Fibroblast of skin of back (primary cell): ENCODE results near the gene ZC3H12C.
"Not testable (repeated sequence)": the region's sequence is repeated elsewhere in the genome, so short reads cannot be mapped to it uniquely, and the experiment has no call there.

Experiments
- DNase-seq: peaks from one replicate; pipeline ENCODE4 v3.0.0-alpha.2; 2013

The ZC3H12C gene

GRCh38 chr11:110185121-110185591 lies 92.0 kb downstream of the ZC3H12C start:
- no peak for DNase-seq

GRCh38 chr11:110185599-110185998 lies 92.4 kb downstream of the ZC3H12C start:
- no peak for DNase-seq

GRCh38 chr11:110186456-110186855 lies 93.3 kb downstream of the ZC3H12C start:
- DNase-seq = no peak

DNA sequence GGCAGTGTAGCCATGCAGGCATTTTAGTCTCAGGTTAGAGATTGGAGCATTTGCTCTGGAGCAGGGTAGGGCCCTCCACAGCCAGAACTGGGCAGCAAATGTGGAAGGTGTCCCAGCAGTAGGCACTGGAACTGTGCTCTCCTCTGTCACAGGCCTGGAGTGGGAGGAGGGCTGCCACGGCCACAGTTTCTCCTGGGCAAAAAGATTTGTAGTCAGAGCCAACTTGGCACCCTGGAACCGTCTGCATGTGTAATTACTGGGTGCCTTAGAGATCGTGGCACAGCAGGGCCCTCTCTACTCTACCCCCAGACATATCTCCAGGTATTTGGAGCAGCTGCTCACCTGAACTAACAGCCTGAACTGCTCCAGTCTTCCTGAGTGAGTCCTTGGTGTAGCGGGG lies 93.7 kb downstream of the ZC3H12C start:
- DNase-seq = no peak

DNA sequence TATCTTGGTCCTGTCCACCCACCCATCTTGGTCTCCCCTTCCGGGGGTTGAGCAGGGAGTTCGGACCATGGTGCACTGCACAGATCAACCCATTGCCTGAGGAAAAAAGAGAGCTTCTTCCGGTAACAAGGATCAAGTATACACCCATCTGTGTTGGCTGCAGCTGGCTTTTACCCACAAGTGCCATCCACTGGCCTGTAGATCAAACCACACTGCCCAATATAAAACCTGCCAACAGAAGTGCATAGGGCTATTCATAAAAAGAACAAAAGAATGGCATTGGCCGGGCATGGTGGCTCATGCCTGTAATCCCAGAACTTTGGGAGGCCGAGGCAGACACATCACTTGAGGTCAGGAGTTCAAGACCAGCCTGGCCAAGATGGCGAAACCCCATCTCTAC lies 94.5 kb downstream of the ZC3H12C start:
- DNase-seq = no peak

- no peak for DNase-seq
These were observed 97.7 kb downstream of the ZC3H12C start for GRCh38 chr11:110190885-110191284.

GRCh38 chr11:110192604-110193282 lies 99.6 kb downstream of the ZC3H12C start:
- not testable (repeated sequence) for DNase-seq

GRCh38 chr11:110194211-110194766 lies 101.1 kb downstream of the ZC3H12C start:
- DNase-seq = peak; percentile 52

- DNase-seq = peak; percentile 69
These were observed 103.1 kb downstream of the ZC3H12C start for GRCh38 chr11:110196241-110196754.

- no peak for DNase-seq
These were observed 103.8 kb downstream of the ZC3H12C start for GRCh38 chr11:110196884-110197420.

- no peak for DNase-seq
These were observed 105.0 kb downstream of the ZC3H12C start for GRCh38 chr11:110198031-110198729.

DNA sequence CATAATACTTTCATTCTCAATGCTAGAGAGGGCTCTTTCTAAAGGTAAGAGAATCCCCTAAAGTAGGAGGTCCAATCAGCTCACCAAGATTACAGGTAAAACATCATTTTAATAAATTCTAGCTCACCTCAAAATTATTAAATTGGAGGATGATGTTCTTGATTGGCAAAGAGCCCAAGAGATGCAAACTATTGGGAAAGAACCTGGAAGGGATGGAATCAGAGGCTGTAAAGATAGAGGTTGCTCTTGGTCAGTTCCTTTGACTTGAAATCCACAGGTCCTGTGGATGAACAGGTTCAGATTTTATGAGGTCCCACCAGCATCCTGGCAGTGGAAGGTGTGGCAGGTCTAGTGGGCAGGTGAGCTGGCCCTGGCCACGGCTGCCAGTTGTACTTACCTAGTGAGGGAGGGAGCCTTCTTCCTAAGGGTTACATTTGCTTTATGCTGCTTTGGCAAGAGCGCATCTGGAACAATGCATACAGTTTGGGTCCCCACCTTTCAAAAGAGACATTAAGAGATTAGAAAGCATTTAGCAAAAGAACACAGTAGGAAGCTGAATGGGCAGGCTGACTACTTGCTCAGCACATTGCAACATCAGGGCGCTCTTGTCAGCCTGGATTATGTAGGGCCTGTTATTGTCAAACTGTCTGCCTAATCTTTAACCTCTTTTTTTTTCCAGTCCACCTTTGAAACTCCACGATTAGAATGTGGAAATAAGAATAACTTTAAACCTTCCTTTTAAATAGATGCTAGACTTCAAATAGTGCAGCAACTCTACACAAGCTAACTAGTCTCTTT lies 106.2 kb downstream of the ZC3H12C start:
- no peak for DNase-seq

DNA sequence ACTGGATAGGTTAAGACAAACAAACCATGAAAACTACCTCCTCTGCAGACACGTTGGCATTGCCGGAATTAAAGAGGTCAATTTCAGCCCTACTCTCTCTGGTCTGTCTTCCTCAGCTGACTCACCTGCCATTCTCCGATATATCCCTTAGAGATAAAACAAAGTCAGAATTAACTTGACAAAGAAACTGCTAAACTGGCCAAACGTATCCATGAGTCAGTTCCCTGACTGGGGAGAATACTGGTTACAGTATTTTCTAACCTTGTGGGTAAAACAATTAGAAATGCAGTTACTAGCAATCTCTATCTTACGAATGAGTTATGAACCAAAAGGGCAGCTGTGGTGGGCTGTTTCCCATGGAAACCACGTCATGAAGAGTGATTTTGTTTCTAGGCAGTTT lies 107.0 kb downstream of the ZC3H12C start:
- DNase-seq = no peak

- no peak for DNase-seq
These were observed 107.6 kb downstream of the ZC3H12C start for GRCh38 chr11:110200836-110201235.

GRCh38 chr11:110207123-110207522 lies 113.9 kb downstream of the ZC3H12C start:
- no peak for DNase-seq

- DNase-seq = not testable (repeated sequence)
These were observed 115.6 kb downstream of the ZC3H12C start for GRCh38 chr11:110208678-110209312.

- DNase-seq = not testable (repeated sequence)
These were observed 116.1 kb downstream of the ZC3H12C start for GRCh38 chr11:110209313-110209694.

DNA sequence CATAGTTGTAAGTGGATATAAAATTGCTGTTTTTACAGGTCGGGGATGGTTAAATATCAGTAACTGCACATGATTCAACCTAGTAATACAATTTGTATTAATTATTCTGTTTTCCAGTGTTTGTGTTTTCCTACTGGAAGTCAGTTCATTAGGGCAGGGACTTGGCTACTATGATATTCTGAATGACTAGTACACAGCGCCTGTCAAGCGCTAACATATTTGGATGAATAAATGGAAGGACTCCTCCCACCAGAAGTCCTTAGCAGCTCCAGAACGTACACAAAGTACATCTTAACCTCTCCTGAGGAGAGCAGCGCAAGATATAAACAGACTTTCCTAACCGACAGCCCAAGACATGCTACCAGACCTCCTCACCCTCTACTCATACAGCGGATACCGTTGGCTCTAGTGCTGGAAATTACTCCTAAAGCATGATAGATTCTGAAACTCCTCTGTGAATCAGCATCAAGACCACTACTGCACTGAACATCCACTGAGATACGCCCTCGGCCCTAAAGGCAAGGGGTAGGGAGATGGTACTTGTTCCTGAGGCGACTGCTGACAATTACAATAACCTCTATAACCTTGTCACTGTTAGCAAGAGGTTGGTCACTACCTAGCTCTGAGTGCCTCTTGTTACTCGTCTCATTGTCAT lies 124.2 kb downstream of the ZC3H12C start:
- no peak for DNase-seq

DNA sequence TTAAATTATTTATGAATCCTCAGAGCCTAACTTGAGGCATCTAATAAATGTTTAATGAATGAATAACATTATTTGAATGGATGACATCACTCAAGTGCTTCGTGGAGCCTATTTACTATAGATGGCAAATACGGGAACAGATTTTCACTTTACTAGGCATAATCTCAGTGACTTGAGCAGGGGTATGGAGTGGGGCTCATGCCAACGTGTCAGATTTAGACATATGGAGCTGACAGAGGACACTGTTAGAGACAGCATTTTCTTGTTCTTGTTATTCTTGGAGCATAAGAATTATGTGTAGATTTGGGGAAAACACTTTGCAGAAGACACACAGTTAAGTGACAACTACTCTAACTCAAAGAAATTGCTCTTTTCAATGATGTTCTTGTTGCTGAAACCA lies 124.7 kb downstream of the ZC3H12C start:
- no peak for DNase-seq

DNA sequence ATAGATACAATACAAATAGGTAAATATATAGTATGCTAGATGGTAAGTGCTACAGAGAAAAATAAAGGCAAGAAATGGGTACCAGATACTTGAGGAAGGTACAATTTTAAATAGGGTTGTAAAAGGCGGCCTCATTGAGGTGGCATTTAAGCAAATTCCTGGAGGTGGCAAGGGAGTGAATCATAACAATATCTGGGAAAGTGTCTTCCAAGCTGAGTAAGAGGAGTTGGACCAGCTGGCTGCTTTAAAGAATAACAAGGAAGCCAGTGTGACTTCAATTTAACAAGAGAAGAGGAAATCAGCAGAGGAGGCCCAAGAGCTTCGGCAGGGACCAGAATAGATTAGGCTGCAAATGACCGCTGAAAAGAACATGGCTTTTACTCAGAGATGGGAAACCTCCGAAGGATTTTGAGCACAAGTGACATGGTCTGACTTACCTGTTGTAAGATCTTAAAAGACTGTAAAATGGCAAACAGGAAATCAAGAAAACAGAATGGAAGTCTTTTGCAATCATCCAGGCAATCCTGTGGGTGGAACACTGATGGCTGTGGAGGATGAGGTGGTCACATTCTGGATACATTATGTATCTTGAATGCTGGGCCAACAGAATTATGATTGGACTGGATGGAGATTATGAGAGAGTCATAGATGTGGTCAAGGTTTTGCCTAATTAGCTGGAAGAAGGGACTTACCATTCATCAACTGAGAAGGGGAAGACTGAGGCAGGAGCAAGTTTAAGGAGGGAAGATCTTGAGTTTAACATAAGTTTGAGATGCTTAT lies 126.0 kb downstream of the ZC3H12C start:
- DNase-seq = peak; percentile 53
